Measurements from ENCODE around the gene CCT5.

CCT5 gene

DNA sequence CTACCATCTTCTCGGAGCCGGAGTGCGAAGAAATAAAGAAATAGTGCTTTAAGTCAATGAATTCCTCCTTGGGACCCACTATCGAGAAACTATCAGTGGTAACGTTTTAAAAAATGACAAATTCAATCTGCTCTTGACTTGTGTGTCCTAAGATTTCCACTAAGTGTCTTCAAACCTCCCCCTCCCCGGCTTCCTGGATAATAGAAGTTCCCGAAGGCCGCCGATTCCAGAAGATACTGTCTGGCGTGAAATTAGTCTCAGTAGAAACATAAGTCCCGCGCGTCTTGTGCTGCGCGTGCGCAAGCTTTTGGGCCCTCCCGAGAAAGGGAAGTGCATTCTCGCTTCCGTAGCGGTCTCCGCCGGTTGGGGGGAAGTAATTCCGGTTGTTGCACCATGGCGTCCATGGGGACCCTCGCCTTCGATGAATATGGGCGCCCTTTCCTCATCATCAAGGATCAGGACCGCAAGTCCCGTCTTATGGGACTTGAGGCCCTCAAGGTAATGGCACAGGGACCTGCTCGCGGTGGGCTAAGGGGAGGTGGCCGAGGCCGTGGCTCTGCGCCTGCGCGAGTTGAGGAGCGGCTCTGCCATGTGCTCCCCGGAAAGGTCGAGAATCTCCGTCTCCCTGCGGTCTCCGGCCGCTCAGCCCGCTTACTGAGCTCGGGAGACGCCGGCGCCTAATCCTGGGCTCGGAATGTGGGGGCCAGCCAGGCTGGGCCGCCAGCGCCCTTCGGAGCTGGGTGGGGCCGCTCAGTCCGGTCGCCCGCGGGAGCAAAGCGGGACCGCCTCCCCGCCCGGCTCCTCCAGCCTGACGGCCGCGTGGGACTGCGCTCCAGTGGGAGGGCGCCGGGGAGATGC, at the start of gene CCT5:
TSS of gene CCT5 (plus strand) at position 333 of the 858 bp plus-strand sequence. CDS start at position 394, 61 bp downstream.
- DNase-seq, result peak; percentile 99

DNA sequence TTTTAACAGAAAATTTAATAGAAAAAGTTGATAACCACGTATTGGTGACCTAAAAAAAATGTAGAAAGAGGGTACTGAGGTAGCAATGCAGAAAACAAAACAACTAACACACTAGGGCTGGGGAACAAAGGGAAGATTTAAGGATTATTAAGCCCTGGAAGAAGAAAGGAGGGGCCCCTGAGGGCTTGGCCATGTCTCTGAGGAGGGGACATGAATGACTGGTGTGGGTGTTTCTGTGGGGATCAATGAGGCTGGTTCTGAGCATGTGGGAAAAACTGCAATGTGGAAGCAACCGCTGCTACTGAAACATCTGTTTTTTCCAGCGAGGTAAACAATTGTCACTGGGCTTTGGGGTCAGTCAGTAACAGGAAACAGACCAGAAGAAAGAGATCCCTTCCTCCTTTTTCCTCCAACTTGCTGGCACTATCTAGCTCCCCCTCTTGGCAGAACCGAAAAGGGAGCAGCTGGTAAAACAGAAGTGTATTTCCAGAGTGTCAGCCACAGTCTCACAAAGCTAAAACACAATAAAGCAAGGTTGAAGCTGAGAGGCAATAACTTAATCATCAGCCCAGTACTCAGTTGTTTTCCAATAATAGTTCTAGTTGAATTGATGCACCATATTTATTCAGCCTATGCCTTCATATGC, 48.7 kb upstream of the CCT5 start:
- DNase-seq, result peak; percentile 13

DNA sequence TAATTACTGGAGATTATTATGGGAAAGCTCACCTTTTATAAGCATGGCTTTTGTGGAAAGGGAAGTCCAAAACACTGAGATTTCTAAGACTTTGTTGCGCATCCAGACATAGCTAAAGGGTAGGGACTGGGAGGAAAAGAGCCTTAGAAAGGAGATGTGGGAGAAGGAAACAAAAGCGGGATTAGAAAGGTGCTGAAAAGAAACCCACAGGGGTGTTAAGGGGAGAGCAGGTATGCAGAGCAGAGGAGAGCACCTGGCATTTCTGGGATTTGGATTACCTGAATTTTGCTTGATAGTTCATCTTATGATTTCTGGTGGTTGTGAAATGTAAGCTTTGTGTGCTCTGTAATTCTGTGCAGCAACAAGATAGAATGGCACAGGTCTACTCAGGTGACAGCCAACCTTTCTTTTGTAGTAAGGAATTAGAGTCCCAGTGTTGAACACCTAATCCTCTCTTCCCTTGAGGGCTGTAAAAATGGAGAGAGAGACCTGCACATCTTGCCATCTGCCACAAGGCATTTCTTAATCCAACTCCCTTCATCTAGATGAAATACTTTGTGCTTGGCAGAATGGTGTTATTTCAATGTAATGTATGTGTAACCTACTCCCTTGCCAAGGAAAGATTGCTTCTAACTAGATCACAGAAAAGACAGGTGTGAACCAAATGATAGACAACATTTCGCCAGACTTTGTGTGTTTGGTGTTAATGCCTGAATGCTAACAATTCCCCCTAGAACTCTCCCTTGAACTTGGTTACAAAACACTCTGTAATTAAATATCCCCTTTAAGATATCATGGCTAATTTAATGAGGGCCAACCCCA, 47.8 kb upstream of the CCT5 start:
- DNase-seq, result no peak

DNA sequence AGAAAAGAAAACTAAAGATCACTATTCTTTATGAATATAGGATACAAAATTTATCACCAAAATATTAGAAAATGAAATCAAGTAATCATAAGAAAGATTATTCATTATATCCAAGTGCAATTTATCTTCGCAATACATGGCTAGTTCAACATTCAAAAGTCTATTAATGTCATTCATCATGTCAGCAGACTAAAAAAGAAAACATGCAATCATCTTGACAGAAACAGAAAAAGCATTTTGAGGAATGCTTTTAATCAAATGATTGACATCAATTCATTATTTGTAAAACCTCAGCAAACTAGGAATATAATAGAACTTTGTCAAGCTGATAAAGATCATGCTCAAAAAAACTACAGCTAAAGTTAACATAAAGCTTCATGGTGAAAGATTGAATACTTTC, 41.1 kb upstream of the CCT5 start:
- no peak for DNase-seq

GRCh38 chr5:10213316-10213715, 36.8 kb upstream of the CCT5 start:
- no peak for DNase-seq

GRCh38 chr5:10214041-10214440, 36.0 kb upstream of the CCT5 start:
- no peak for DNase-seq

DNA sequence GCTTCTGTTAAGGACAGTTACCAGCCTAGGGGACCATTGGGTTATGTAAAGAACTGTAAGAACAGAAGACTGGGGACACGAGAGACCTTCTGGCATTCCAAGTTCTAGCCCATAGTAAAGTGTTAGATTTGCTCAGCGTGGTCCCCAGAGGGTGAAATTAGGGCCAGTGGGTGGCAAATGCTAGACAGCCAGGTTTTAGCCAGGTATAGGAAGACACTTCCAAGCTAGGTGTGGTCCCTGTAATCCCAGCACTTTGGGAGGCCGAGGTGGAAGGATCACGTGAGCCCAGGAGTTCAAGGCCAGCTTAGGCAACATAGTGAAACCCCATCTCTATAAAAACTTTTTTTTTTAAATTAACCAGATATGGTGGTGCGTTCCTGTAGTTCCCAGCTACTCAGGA, 34.7 kb upstream of the CCT5 start:
- DNase-seq, result no peak

GRCh38 chr5:10216107-10216506, 34.0 kb upstream of the CCT5 start:
- no peak for DNase-seq

- DNase-seq, result no peak
Measured at GRCh38 chr5:10218658-10219057, 31.4 kb upstream of the CCT5 start.

DNA sequence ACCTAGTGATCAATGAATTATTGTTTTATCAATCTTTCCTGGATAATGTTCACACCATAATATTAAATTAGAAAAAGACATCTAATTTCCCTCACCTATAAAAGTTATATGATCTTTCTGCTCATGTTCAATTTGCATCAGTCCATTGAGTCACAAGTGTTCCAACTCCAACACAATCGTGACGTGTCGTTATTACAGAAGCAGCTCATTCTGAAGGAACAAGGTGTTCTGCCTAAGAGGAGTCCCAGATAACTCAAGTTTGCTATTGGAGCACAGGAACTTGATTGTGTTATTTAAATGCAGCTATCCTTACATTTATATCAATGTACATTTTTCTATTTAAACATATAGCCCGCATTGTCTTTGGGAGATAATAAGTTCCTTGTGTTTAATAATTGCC, 31.0 kb upstream of the CCT5 start:
- no peak for DNase-seq

GRCh38 chr5:10220248-10220647, 29.8 kb upstream of the CCT5 start:
- no peak for DNase-seq

- no peak for DNase-seq
Measured at GRCh38 chr5:10222326-10222725, 27.8 kb upstream of the CCT5 start.

GRCh38 chr5:10227379-10227778, 22.7 kb upstream of the CCT5 start:
- no peak for DNase-seq

- no peak for DNase-seq
Measured at GRCh38 chr5:10228288-10228687, 21.8 kb upstream of the CCT5 start.

- DNase-seq, result no peak
Measured at GRCh38 chr5:10229306-10230048, 20.6 kb upstream of the CCT5 start.

- DNase-seq, result no peak
Measured at GRCh38 chr5:10232386-10232785, 17.7 kb upstream of the CCT5 start.

GRCh38 chr5:10233011-10233410, 17.1 kb upstream of the CCT5 start:
- no peak for DNase-seq

DNA sequence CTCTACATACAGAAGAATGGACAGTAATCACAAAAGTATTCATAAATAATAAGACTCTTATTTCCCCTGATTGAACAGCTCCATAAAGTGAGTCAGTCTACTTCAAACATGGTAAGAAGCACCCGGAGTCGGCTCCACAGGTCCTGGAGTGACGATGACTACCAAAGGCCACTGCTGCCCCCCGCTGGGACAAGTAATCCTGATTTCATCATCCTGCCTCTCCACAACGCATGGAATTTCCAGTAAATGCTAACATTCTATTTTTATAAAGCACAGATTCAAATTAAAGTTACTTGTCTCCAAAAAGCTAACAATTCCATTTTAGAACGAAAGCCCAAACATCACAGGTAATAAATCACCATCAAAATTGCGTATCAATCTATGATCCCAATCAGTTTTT, 16.6 kb upstream of the CCT5 start:
- DNase-seq, result peak; percentile 69

GRCh38 chr5:10235350-10235749, 14.7 kb upstream of the CCT5 start:
- DNase-seq, result no peak

- no peak for DNase-seq
Measured at GRCh38 chr5:10243660-10244240, 6.3 kb upstream of the CCT5 start.

GRCh38 chr5:10244342-10244944, 5.6 kb upstream of the CCT5 start:
- no peak for DNase-seq

DNA sequence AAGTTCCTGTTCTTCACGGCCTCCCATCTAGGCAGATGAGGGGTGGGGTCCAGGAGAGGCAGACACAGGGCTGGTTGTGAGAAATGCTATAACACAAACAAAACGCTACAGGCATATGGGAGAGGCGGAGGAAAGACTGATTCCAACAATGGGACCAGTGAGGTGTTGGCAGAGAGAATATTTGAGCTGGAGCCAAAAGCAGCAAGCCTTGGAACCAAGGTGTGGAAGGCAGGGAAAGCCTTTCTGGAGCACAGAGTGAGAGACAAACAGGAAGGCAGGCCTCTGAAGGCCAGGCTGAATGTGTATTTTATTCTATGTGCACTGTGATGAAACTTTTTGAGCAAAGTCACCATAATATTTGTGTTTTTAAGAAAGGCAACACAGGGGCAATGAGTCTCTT, 3.3 kb upstream of the CCT5 start:
- DNase-seq, result no peak

Measured in eye (tissue), 1 donor.